Activated B cell treated with CpG ODN at 0.5 μM for 24 hours (primary cell): Measurements from ENCODE around the gene ZBTB25. TPM values are rescaled to one million over a fixed set of nuclear protein-coding genes. Genes with fewer than 3 reads are reported as not detected.

Experiments
- ATAC-seq: fragments of 200-7000 bp; cut with Tn5 transposase; one replicate; pipeline ENCODE4 v1.10.0; 2021; ENCODE audit warnings: low read depth, mild to moderate bottlenecking, moderate library complexity
- CTCF ChIA-PET: fragments of 350-600 bp; sonication (Branson Sonifier 250); formaldehyde crosslinking; loops from one replicate; lab custom pipeline; 2021; ENCODE audit warnings: antibody characterized with exemption; lab: Charles Lee
- POLR2A ChIA-PET: fragments of 350-600 bp; sonication (Branson Sonifier 250); formaldehyde crosslinking; loops from one replicate; lab custom pipeline; 2021; ENCODE audit warnings: antibody characterized with exemption; lab: Charles Lee
- DNase-seq: peaks from one replicate; pipeline ENCODE4 v3.0.0; 2022
- H3K27ac Mint-ChIP-seq: one replicate; pipeline ENCODE4 v1.8.0; 2020; ENCODE audit warnings: mixed read lengths
- H3K27me3 Mint-ChIP-seq: one replicate; pipeline ENCODE4 v1.8.0; 2021; ENCODE audit warnings: mixed read lengths
- H3K36me3 Mint-ChIP-seq: one replicate; pipeline ENCODE4 v1.8.0; 2021; ENCODE audit warnings: low read depth, mixed read lengths
- H3K4me1 Mint-ChIP-seq: one replicate; pipeline ENCODE4 v1.8.0; 2021; ENCODE audit warnings: mixed read lengths
- H3K4me3 Mint-ChIP-seq: one replicate; pipeline ENCODE4 v1.8.0; 2020; ENCODE audit warnings: mild to moderate bottlenecking, mixed read lengths
- H3K9me3 Mint-ChIP-seq: one replicate; pipeline ENCODE4 v1.8.0; 2020; ENCODE audit warnings: mixed read lengths
- intact Hi-C: fragments of 100-400 bp; cut with micrococcal nuclease; formaldehyde crosslinking; loops from one replicate; pipeline ENCODE4 v1.15.1; 2024
- total RNA-seq: library from RNA; stranded (reverse); gene quantifications from 2 replicates; pipeline ENCODE4 v1.2.3, GENCODE V29; 2022
- TF ChIP-seq, protein P1 (sequence below): fragments of 200-600 bp; IDR thresholded peaks from one replicate; pipeline ENCODE4 v1.8.0; 2022; ENCODE audit warnings: antibody characterized with exemption, mild to moderate bottlenecking

The ZBTB25 gene
- total RNA-seq, 1 donor from 2014 or later: 29.1 TPM

DNA sequence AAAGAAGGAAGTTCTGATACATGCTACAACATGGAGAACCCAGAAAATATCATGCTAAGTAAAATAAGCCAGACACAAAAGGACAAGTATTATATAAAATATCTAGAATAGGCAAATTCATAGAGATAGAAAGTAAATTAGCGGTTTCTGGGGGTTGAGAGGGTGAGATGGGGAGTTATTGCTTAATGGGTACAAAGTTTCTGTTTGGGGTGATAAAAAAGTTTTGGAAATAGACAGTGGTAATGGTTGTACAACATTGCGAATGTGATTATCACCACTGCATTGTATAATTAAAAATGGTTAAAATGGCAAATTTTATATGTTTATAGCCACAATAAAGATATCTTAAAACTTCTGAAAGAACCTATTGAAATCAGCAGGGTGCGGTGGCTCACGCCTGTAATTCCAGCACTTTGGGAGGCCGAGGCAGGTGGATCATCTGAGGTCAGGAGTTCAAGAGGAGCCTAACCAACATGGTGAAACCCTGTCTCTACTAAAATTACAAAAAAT lies 15.0 kb downstream of the ZBTB25 start:
- Mint-ChIP-seq H3K36me3 (peaks cover 68% of the 10 kb centered on the region), H3K27me3 (no peaks in the 10 kb centered on the region), H3K27ac (no peak overlapping the region), H3K9me3 (no peaks in the 10 kb centered on the region), H3K4me1 (peaks cover 16% of the 10 kb centered on the region), H3K4me3 (no peak overlapping the region)
- CTCF ChIA-PET: no interaction called here
- POLR2A ChIA-PET: interaction anchor here (0.7 to 1.5 kb wide), 2 partner anchors 16 to 946 kb away, joined by 3 to 6 read pairs; partner anchors contain the start of genes PPP2R5E and ZBTB1
- no peak for DNase-seq
- intact Hi-C loops: no loop called here
- TF ChIP-seq, protein P1, sequence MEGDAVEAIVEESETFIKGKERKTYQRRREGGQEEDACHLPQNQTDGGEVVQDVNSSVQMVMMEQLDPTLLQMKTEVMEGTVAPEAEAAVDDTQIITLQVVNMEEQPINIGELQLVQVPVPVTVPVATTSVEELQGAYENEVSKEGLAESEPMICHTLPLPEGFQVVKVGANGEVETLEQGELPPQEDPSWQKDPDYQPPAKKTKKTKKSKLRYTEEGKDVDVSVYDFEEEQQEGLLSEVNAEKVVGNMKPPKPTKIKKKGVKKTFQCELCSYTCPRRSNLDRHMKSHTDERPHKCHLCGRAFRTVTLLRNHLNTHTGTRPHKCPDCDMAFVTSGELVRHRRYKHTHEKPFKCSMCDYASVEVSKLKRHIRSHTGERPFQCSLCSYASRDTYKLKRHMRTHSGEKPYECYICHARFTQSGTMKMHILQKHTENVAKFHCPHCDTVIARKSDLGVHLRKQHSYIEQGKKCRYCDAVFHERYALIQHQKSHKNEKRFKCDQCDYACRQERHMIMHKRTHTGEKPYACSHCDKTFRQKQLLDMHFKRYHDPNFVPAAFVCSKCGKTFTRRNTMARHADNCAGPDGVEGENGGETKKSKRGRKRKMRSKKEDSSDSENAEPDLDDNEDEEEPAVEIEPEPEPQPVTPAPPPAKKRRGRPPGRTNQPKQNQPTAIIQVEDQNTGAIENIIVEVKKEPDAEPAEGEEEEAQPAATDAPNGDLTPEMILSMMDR: no peak
- no peak for ATAC-seq

DNA sequence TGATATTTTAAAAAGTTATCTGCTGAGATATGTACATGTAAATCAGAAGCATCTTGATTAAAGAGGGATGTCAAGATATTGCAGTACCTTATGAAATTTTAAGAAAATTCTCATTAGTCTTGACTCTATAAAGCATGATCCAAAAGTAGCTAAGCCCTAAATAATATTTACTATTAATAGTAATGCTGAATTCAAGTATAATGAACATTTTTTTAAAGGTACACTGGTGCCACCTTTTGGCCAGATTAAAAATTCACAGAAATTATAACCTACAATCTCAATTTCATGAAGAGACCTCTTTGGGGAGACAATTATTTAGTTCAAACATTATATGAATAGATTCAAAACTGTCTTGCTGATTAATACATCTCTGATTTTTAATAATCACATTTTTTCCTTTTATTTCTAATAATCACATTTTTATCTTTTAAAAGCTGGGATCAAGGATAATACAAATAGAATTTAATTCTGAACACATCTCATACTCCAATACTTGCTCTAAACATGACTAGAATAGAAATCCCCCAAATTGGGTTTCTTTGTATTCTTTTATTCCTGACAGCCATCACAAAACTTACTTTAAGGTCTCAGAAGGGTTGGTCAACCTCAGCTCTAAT lies 24.9 kb downstream of the ZBTB25 start:
- H3K9me3 Mint-ChIP-seq: no peaks in the 10 kb centered on the region
- no peak overlapping the region for H3K27ac Mint-ChIP-seq
- intact Hi-C loops: loop anchor here (1.0 to 10.0 kb wide), 6 partner anchors 33 to 314 kb away; no protein-coding TSS in a partner anchor
- TF ChIP-seq, protein P1: peak; percentile 23
- peaks cover 4% of the 10 kb centered on the region for H3K4me1 Mint-ChIP-seq
- H3K27me3 Mint-ChIP-seq: no peaks in the 10 kb centered on the region
- ChIA-PET CTCF (interaction anchor here (0.6 to 7.4 kb wide), 18 partner anchors 12 to 175 kb away, joined by 3 to 148 read pairs (median 8); partner anchors contain the start of gene AKAP5), POLR2A (interaction anchor here (1.0 to 1.6 kb wide), 3 partner anchors 13 to 32 kb away, joined by 3 to 5 read pairs (median 4); partner anchors contain the start of gene AKAP5)
- peaks cover 18% of the 10 kb centered on the region for H3K36me3 Mint-ChIP-seq
- no peak for ATAC-seq
- no peak overlapping the region for H3K4me3 Mint-ChIP-seq
- DNase-seq: no peak

DNA sequence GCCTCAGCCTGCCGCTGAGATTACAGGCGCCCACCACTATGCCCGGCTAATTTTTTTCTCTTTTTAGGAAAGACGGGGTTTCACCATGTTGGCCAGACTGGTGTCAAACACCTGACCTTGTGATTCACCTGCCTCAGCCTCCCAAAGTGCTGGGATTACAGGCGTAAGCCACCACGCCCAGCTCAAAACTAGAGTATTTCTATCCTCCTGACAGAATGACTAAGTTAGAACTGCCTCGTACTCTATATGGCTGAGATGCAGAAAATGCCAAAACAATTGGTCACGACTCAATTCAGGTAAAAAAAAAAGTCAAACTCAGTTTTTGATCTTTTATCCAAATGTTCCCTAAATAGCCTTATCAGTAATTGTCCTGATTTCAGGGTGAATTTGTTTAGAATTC lies 27.2 kb downstream of the ZBTB25 start:
- TF ChIP-seq, protein P1: no peak
- ChIA-PET CTCF (interaction anchor here (0.8 to 7.4 kb wide), 4 partner anchors 17 to 133 kb away, joined by 5 to 148 read pairs (median 38); no protein-coding TSS in a partner anchor), POLR2A (interaction anchor here (0.8 kb wide), 1 partner anchor 27 kb away, joined by 3 read pairs; the partner anchor contains the start of gene ZBTB25)
- Mint-ChIP-seq H3K4me1 (peaks cover 7% of the 10 kb centered on the region), H3K27ac (peak overlapping the region; percentile 41), H3K27me3 (no peaks in the 10 kb centered on the region), H3K9me3 (no peaks in the 10 kb centered on the region), H3K36me3 (peaks cover 12% of the 10 kb centered on the region), H3K4me3 (no peak overlapping the region)
- ATAC-seq (no peak), DNase-seq (no peak)
- intact Hi-C loops: loop anchor here (10.0 kb wide), 1 partner anchor 312 kb away; no protein-coding TSS in a partner anchor

DNA sequence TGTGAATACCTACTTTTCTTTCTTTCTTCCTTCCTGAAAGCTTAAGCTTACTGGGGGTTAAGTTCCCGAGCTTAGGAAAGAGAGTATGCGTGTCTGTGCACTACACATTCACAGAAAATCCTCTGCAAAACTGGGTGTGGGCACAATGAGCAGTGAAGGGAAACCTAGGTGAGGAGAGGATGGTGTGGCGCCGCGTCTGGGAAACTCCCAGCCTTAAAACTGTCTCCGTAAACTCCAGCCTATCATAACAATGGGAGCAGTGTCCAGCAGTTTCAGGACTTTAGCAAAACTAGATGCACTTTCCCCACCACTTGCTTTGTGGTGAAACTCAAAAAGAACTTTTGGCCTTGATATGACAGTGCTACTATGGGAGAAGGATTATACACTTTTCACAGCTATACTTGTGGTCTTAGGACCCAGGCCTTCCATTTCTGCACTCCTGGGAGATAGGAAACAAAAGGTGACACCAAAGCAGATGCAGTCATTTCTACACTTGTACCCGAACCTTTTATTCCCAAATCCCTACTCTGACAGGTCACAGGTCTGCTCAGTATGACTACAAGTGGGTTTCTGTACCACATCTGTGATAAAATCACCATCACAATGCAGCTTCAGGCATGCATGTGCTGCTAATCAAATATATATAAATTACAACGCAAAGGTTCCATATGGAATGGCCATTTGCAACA lies 27.9 kb downstream of the ZBTB25 start:
- POLR2A ChIA-PET: interaction anchor here (0.8 kb wide), 1 partner anchor 28 kb away, joined by 3 read pairs; the partner anchor contains the start of gene ZBTB25
- Mint-ChIP-seq H3K4me1 (peaks cover 7% of the 10 kb centered on the region), H3K27ac (no peak overlapping the region), H3K27me3 (no peaks in the 10 kb centered on the region), H3K9me3 (no peaks in the 10 kb centered on the region), H3K4me3 (no peak overlapping the region), H3K36me3 (peaks cover 9% of the 10 kb centered on the region)
- TF ChIP-seq, protein P1: no peak
- ATAC-seq: no peak
- CTCF ChIA-PET: interaction anchor here (0.8 to 7.4 kb wide), 3 partner anchors 18 to 132 kb away, joined by 5 to 148 read pairs (median 8); no protein-coding TSS in a partner anchor
- intact Hi-C loops: loop anchor here (10.0 kb wide), 1 partner anchor 311 kb away; no protein-coding TSS in a partner anchor
- no peak for DNase-seq
